Measurements from ENCODE around the gene TSPEAR.

TSPEAR gene

DNA sequence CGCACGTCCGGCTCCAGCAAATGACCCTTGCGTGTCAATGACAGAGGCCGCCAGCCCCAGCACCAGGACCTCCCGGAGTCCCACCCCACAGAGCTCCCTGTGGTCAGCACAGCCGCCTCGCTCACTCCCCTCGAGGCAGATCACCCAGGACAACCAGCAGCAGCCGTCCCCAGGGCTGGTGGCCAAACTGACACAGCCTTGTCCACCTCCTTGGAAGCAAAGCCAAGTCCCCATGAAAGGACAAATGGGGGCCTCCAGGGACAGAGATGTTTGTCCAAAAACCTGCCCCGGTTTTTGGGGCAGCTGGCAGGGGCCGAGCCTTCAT is 72.1 kb downstream of the TSPEAR start:
- TF ChIP-seq FOXP2 (optimal IDR thresholded peaks at IDR 0.05; ENCODE audit: borderline replicate concordance, extremely low read depth, extremely low read length, insufficient read depth) (no peak), TAF1 (IDR thresholded peaks at IDR 0.05; ENCODE audit: borderline replicate concordance, insufficient read depth, low read length) (no peak), POLR2AphosphoS5 (IDR thresholded peaks at IDR 0.05; ENCODE audit: low read depth, low read length) (no peak), SIN3A (IDR thresholded peaks at IDR 0.05; ENCODE audit: borderline replicate concordance, insufficient read depth, low read length) (no peak), REST (IDR thresholded peaks at IDR 0.05; ENCODE audit: insufficient read depth in 1 of 2, low read depth in 2 of 2, low read length in 2 of 2) (no peak)

DNA sequence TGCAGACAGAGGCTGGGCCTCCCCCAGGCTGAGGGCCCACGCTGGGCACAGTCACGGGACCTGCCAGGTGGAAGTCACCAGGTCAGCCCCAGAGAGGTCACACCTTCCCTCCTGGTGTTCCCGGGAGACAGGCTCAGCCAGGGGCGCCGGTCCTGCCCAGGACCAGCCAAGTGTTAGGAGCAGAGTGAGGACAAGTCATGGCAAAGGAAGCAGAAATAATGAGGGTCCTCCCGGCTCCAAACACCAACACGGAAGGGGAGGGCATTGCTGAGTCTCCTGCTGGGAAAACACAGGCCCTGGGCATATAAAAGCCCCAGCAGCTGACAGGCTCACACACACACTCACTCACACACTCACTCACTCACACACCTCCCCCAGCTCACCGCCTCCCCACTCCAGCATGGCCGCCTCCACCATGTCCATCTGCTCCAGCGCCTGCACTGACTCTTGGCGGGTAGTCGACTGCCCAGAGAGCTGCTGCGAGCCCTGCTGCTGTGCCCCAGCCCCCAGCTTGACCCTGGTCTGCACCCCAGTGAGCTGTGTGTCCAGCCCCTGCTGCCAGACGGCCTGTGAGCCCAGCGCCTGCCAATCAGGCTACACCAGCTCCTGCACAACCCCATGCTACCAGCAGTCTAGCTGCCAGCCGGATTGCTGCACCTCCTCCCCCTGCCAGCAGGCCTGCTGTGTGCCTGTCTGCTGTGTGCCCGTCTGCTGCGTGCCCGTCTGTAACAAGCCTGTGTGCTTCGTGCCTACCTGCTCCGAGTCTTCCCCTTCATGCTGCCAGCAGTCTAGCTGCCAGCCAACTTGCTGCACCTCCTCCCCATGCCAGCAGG is 74.1 kb downstream of the TSPEAR start, which contains the start of gene KRTAP10-10:
Gene KRTAP10-10, plus strand, starts transcription at position 339 of the 833 bp plus-strand sequence. Its CDS starts 62 bp downstream, at position 401.
- no peak for TF ChIP-seq FOXP2 (optimal IDR thresholded peaks at IDR 0.05; ENCODE audit: borderline replicate concordance, extremely low read depth, extremely low read length, insufficient read depth)
- no peak for TF ChIP-seq TAF1 (IDR thresholded peaks at IDR 0.05; ENCODE audit: borderline replicate concordance, insufficient read depth, low read length)
- no peak for TF ChIP-seq SIN3A (IDR thresholded peaks at IDR 0.05; ENCODE audit: borderline replicate concordance, insufficient read depth, low read length)
- no peak for TF ChIP-seq POLR2AphosphoS5 (IDR thresholded peaks at IDR 0.05; ENCODE audit: low read depth, low read length)
- no peak for TF ChIP-seq REST (IDR thresholded peaks at IDR 0.05; ENCODE audit: insufficient read depth in 1 of 2, low read depth in 2 of 2, low read length in 2 of 2)

DNA sequence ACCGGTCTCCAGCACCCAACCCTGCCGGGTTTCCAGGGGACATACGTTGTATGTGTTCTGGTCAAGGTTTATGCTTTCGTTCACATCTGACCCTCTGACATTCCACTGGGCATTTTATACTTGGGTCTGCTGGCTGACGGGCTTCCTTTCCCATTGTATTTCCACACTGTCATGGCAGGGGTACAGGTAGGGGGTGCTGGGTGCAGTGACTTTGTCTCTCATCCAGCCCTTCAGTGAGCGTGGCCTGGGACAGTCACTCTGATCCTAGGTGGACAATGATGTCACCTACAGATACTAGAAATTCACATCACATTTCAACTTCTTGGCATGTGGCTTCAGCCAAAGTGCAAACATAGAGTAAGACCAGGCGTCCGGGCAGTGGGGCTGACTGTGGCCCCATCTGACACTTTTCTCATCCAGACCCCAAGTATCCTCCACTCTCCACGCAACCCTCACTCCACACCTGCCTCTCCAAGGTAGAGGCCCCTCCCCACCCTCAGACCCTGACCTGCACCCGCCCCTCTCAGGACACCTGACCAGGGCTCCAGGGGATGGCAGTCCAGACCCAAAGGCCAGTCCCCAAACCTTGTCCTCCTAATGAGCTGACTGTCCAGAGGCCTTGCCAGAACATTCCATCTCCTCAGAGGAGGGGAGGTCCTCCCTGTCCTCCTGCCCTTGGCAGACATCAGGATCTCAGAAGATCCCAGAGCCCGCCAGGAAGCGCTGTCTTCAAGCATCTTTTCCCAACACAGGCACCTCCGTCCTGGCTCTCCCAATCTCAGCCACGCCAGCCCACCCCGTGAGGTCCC is 75.0 kb downstream of the TSPEAR start:
- TF ChIP-seq SIN3A (IDR thresholded peaks at IDR 0.05; ENCODE audit: borderline replicate concordance, insufficient read depth, low read length), result no peak
- TF ChIP-seq REST (IDR thresholded peaks at IDR 0.05; ENCODE audit: insufficient read depth in 1 of 2, low read depth in 2 of 2, low read length in 2 of 2), result no peak
- no peak for TF ChIP-seq POLR2AphosphoS5 (IDR thresholded peaks at IDR 0.05; ENCODE audit: low read depth, low read length)
- TF ChIP-seq FOXP2 (optimal IDR thresholded peaks at IDR 0.05; ENCODE audit: borderline replicate concordance, extremely low read depth, extremely low read length, insufficient read depth), result no peak
- no peak for TF ChIP-seq TAF1 (IDR thresholded peaks at IDR 0.05; ENCODE audit: borderline replicate concordance, insufficient read depth, low read length)

- no peak for TF ChIP-seq TAF1 (IDR thresholded peaks at IDR 0.05; ENCODE audit: borderline replicate concordance, insufficient read depth, low read length)
- no peak for TF ChIP-seq FOXP2 (optimal IDR thresholded peaks at IDR 0.05; ENCODE audit: borderline replicate concordance, extremely low read depth, extremely low read length, insufficient read depth)
- no peak for TF ChIP-seq REST (IDR thresholded peaks at IDR 0.05; ENCODE audit: insufficient read depth in 1 of 2, low read depth in 2 of 2, low read length in 2 of 2)
- TF ChIP-seq POLR2AphosphoS5 (IDR thresholded peaks at IDR 0.05; ENCODE audit: low read depth, low read length), result no peak
- TF ChIP-seq SIN3A (IDR thresholded peaks at IDR 0.05; ENCODE audit: borderline replicate concordance, insufficient read depth, low read length), result no peak
Measured at GRCh38 chr21:44632067-44632466, 79.3 kb downstream of the TSPEAR start.

Measured in PFSK-1 (cell line).